WTC11 (cell line): ENCODE measurements around the gene HIKESHI. TPM values are rescaled to one million over a fixed set of nuclear protein-coding genes. Genes with fewer than 3 reads are reported as not detected.

Source experiments
- ATAC-seq: fragments of 200-7000 bp; cut with Tn5 transposase; 2 replicates; pipeline ENCODE4 v1.10.0; 2021; ENCODE audit warnings: mild to moderate bottlenecking, moderate library complexity
- CTCF ChIA-PET: fragments of 300-600 bp; sonication (Branson Sonifier 250); formaldehyde crosslinking; loops from one replicate; lab custom pipeline; 2021; ENCODE audit warnings: antibody characterized with exemption; lab: Charles Lee
- POLR2A ChIA-PET: fragments of 350-600 bp; sonication (Branson Sonifier 250); formaldehyde crosslinking; loops from one replicate; lab custom pipeline; 2021; ENCODE audit warnings: antibody characterized with exemption; lab: Charles Lee
- DNase-seq: peaks from one replicate; pipeline ENCODE4 v3.0.0; 2021; ENCODE audit warnings: low spot score
- H3K27ac Mint-ChIP-seq: 2 replicates; pipeline ENCODE4 v1.8.0; 2021; ENCODE audit warnings: mixed read lengths
- H3K27me3 Mint-ChIP-seq: 2 replicates; pipeline ENCODE4 v1.8.0; 2021; ENCODE audit warnings: low read depth, mild to moderate bottlenecking, moderate library complexity, mixed read lengths
- H3K36me3 Mint-ChIP-seq: 2 replicates; pipeline ENCODE4 v1.8.0; 2021; ENCODE audit warnings: mixed read lengths
- H3K4me1 Mint-ChIP-seq: 2 replicates; pipeline ENCODE4 v1.8.0; 2022; ENCODE audit warnings: mixed read lengths
- H3K4me3 Mint-ChIP-seq: 2 replicates; pipeline ENCODE4 v1.8.0; 2021; ENCODE audit warnings: mild to moderate bottlenecking, moderate library complexity, mixed read lengths
- H3K9me3 Mint-ChIP-seq: 2 replicates; pipeline ENCODE4 v1.8.0; 2021; ENCODE audit warnings: mixed read lengths
- ATF1 ChIP-seq: sonication (generic); formaldehyde crosslinking; IDR thresholded peaks from 2 replicates; pipeline ENCODE4 v1.8.1; 2023; ENCODE audit warnings: mild to moderate bottlenecking, moderate library complexity, missing genetic modification reagents
- ELF4 ChIP-seq: sonication (generic); formaldehyde crosslinking; IDR thresholded peaks from 2 replicates; pipeline ENCODE4 v1.8.1; 2022; ENCODE audit warnings: low read depth, mild to moderate bottlenecking, moderate library complexity, missing genetic modification reagents
- ETV6 ChIP-seq: sonication (generic); formaldehyde crosslinking; IDR thresholded peaks from 2 replicates; pipeline ENCODE4 v1.8.1; 2022; ENCODE audit warnings: mild to moderate bottlenecking, missing genetic modification reagents
- GRHL2 ChIP-seq: fragments of 250-450 bp; sonication (Bioruptor Pico); IDR thresholded peaks from 2 replicates; pipeline ENCODE4 v1.8.0; 2022; ENCODE audit warnings: mild to moderate bottlenecking, moderate library complexity; ENCODE audit not compliant: insufficient replicate concordance, severe bottlenecking
- HMGA2 ChIP-seq: fragments of 250-450 bp; sonication (Bioruptor Pico); IDR thresholded peaks from 2 replicates; pipeline ENCODE4 v1.4.0; 2021; ENCODE audit warnings: mild to moderate bottlenecking, moderate library complexity
- JUN ChIP-seq: sonication (generic); formaldehyde crosslinking; IDR thresholded peaks from 2 replicates; pipeline ENCODE4 v1.8.0; 2023; ENCODE audit warnings: mild to moderate bottlenecking, missing genetic modification reagents
- KAT7 ChIP-seq: sonication (generic); formaldehyde crosslinking; IDR thresholded peaks from 2 replicates; pipeline ENCODE4 v1.8.1; 2023; ENCODE audit warnings: missing genetic modification reagents, mild to moderate bottlenecking, borderline replicate concordance
- MYBL2 ChIP-seq: sonication (generic); formaldehyde crosslinking; IDR thresholded peaks from 2 replicates; pipeline ENCODE4 v1.8.1; 2023; ENCODE audit warnings: mild to moderate bottlenecking, moderate library complexity, missing genetic modification reagents
- NFE2L1 ChIP-seq: sonication (generic); formaldehyde crosslinking; IDR thresholded peaks from 2 replicates; pipeline ENCODE4 v1.8.1; 2023; ENCODE audit warnings: missing genetic modification reagents
- NFYB ChIP-seq: sonication (generic); formaldehyde crosslinking; conservative IDR thresholded peaks from 2 replicates; pipeline ENCODE4 v1.8.0; 2022; ENCODE audit warnings: low read depth, missing genetic modification reagents
- NR3C1 ChIP-seq: sonication (generic); formaldehyde crosslinking; conservative IDR thresholded peaks from 2 replicates; pipeline ENCODE4 v1.8.1; 2023; ENCODE audit warnings: low read depth, mild to moderate bottlenecking, missing genetic modification reagents
- SP1 ChIP-seq: sonication (generic); formaldehyde crosslinking; conservative IDR thresholded peaks from 2 replicates; pipeline ENCODE4 v1.8.1; 2022; ENCODE audit warnings: missing genetic modification reagents
- TP53 ChIP-seq: sonication (generic); formaldehyde crosslinking; IDR thresholded peaks from 2 replicates; pipeline ENCODE4 v1.8.1; 2023; ENCODE audit warnings: mild to moderate bottlenecking, missing genetic modification reagents
- ZNF219 ChIP-seq: sonication (generic); formaldehyde crosslinking; IDR thresholded peaks from 2 replicates; pipeline ENCODE4 v1.8.0; 2023; ENCODE audit warnings: missing genetic modification reagents, mild to moderate bottlenecking, borderline replicate concordance
- ZNF263 ChIP-seq: sonication (generic); formaldehyde crosslinking; IDR thresholded peaks from 2 replicates; pipeline ENCODE4 v1.8.1; 2022; ENCODE audit warnings: low read depth, mild to moderate bottlenecking, moderate library complexity, missing genetic modification reagents
- ZNF423 ChIP-seq: fragments of 250-450 bp; sonication (Bioruptor Pico); IDR thresholded peaks from 2 replicates; pipeline ENCODE4 v2.1.2; 2022; ENCODE audit warnings: mild to moderate bottlenecking, moderate library complexity
- ZNF671 ChIP-seq: fragments of 250-450 bp; sonication (Bioruptor Pico); IDR thresholded peaks from 2 replicates; pipeline ENCODE4 v1.8.0; 2021; ENCODE audit warnings: mild to moderate bottlenecking
- total RNA-seq: library from RNA; stranded (reverse); gene quantifications from 3 replicates; pipeline ENCODE4 v1.2.3, GENCODE V29; 2021
- TF ChIP-seq, protein P1 (sequence below): sonication (generic); formaldehyde crosslinking; IDR thresholded peaks from 2 replicates; pipeline ENCODE4 v1.8.1; 2023; ENCODE audit warnings: mild to moderate bottlenecking, missing genetic modification reagents, moderate library complexity
- TF ChIP-seq, protein P2 (sequence below): sonication (generic); formaldehyde crosslinking; IDR thresholded peaks from 2 replicates; pipeline ENCODE4 v1.8.0; 2022; ENCODE audit warnings: mild to moderate bottlenecking, missing genetic modification reagents
- TF ChIP-seq, protein P3 (sequence below): sonication (generic); formaldehyde crosslinking; conservative IDR thresholded peaks from 2 replicates; pipeline ENCODE4 v1.8.1; 2022; ENCODE audit warnings: mild to moderate bottlenecking, missing genetic modification reagents
- TF ChIP-seq, protein P4 (sequence below): sonication (generic); formaldehyde crosslinking; IDR thresholded peaks from 2 replicates; pipeline ENCODE4 v1.8.1; 2022; ENCODE audit warnings: low read depth, mild to moderate bottlenecking, moderate library complexity, missing genetic modification reagents, borderline replicate concordance
- TF ChIP-seq, protein P5 (sequence below): sonication (generic); formaldehyde crosslinking; IDR thresholded peaks from 2 replicates; pipeline ENCODE4 v1.8.1; 2022; ENCODE audit warnings: mild to moderate bottlenecking, missing genetic modification reagents, moderate library complexity, borderline replicate concordance
- TF ChIP-seq, protein P6 (sequence below): sonication (generic); formaldehyde crosslinking; IDR thresholded peaks from 2 replicates; pipeline ENCODE4 v1.8.1; 2023; ENCODE audit warnings: mild to moderate bottlenecking, missing genetic modification reagents
- TF ChIP-seq, protein P7 (sequence below): sonication (generic); formaldehyde crosslinking; IDR thresholded peaks from 2 replicates; pipeline ENCODE4 v1.8.1; 2022; ENCODE audit warnings: low read depth, missing genetic modification reagents, borderline replicate concordance
- TF ChIP-seq, protein P8 (sequence below): sonication (generic); formaldehyde crosslinking; IDR thresholded peaks from 2 replicates; pipeline ENCODE4 v1.8.0; 2022; ENCODE audit warnings: mild to moderate bottlenecking, missing genetic modification reagents

The HIKESHI gene
- total RNA-seq, 1 experiment from 2014 or later = 48.3 TPM

DNA sequence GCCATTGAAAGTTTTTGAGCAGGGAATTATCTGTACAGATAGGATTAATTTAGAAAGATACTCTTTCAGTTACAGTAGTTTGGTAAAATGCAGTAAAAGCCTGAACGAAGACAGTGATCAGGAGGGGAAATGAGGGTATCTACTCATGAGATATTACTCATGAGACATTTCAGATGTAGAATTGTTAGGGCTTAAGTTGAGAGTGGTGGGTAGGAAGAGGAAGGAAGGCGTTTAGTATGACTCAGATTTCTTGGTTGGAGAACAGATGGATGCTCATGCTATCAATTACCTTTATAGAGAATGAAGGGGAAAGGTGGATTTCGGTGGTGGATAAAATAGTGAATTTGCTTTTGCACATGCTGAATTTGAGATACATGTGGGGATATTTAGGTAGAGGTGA, 88.4 kb downstream of the HIKESHI start:
- Mint-ChIP-seq H3K9me3 (no peaks in the 10 kb centered on the region), H3K36me3 (no peaks in the 10 kb centered on the region), H3K4me1 (peaks cover 18% of the 10 kb centered on the region), H3K27ac (no peak overlapping the region), H3K4me3 (no peak overlapping the region), H3K27me3 (no peaks in the 10 kb centered on the region)
- POLR2A ChIA-PET = no interaction called here
- ATAC-seq (no peak), DNase-seq (no peak)
- CTCF ChIA-PET = no interaction called here
- TF ChIP-seq ZNF423 (CRISPR knock-in tag) = no peak
- no peak for TF ChIP-seq ATF1 (CRISPR knock-in tag)
- TF ChIP-seq, protein P1, sequence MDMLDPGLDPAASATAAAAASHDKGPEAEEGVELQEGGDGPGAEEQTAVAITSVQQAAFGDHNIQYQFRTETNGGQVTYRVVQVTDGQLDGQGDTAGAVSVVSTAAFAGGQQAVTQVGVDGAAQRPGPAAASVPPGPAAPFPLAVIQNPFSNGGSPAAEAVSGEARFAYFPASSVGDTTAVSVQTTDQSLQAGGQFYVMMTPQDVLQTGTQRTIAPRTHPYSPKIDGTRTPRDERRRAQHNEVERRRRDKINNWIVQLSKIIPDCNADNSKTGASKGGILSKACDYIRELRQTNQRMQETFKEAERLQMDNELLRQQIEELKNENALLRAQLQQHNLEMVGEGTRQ = no peak
- TF ChIP-seq JUN (CRISPR knock-in tag) = no peak
- TF ChIP-seq, protein P2, sequence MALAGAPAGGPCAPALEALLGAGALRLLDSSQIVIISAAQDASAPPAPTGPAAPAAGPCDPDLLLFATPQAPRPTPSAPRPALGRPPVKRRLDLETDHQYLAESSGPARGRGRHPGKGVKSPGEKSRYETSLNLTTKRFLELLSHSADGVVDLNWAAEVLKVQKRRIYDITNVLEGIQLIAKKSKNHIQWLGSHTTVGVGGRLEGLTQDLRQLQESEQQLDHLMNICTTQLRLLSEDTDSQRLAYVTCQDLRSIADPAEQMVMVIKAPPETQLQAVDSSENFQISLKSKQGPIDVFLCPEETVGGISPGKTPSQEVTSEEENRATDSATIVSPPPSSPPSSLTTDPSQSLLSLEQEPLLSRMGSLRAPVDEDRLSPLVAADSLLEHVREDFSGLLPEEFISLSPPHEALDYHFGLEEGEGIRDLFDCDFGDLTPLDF (CRISPR knock-in tag) = no peak
- no peak for TF ChIP-seq ZNF263 (CRISPR knock-in tag)
- no peak for TF ChIP-seq GRHL2 (CRISPR knock-in tag)
- TF ChIP-seq ZNF219 (CRISPR knock-in tag) = no peak
- TF ChIP-seq NFYB (CRISPR knock-in tag) = no peak
- no peak for TF ChIP-seq ELF4 (CRISPR knock-in tag)
- TF ChIP-seq MYBL2 = no peak

DNA sequence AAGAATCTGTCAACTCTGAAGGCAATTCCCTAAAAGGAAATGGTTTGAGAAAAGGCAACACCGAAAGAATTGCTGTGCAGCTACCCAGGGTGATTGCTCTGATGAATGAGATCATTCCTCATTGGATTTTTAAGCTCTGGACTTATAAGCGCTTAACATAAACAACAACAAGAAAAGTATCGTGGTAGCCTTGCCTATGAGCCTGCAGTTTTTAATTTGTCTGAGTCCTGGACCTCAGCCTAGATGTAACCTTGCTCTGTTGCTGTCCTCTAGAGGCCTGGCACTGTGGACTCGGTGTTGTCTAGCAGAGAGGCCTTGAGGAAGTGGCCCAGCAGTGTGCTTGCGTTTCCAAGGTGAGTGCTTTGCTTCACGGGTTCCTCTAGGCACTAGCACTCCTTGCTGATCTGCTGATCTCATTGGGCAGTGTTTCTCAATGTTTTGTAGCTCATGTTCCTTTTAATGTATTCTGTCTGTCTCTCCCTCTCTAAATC, 93.1 kb downstream of the HIKESHI start:
- Mint-ChIP-seq H3K4me3 (no peak overlapping the region), H3K9me3 (peaks cover 5% of the 10 kb centered on the region; the same call in 1 of the 2 replicates), H3K27me3 (no peaks in the 10 kb centered on the region), H3K27ac (peak overlapping the region; percentile 61; the same call in 1 of the 2 replicates), H3K36me3 (peaks cover 2% of the 10 kb centered on the region; the same call in 1 of the 2 replicates), H3K4me1 (peaks cover 30% of the 10 kb centered on the region)
- peak; percentile 97 for ATAC-seq
- CTCF ChIA-PET = interaction anchor here (1.0 to 2.0 kb wide), 2 partner anchors 35 to 540 kb away, joined by 3 to 10 read pairs; partner anchors contain the start of gene CCDC83
- peak; percentile 20 for DNase-seq
- POLR2A ChIA-PET = interaction anchor here (1.5 kb wide), 1 partner anchor 21 kb away, joined by 3 read pairs; the partner anchor contains the start of gene CCDC81
- TF ChIP-seq ETV6 (CRISPR knock-in tag) (no peak), JUN (CRISPR knock-in tag) (no peak), NFE2L1 (CRISPR knock-in tag) (no peak), SP1 (no peak), ZNF263 (CRISPR knock-in tag) (no peak), KAT7 (CRISPR knock-in tag) (no peak), HMGA2 (CRISPR knock-in tag) (no peak), TP53 (CRISPR knock-in tag) (no peak), NR3C1 (CRISPR knock-in tag) (no peak), ZNF219 (CRISPR knock-in tag) (no peak), ZNF671 (CRISPR knock-in tag) (no peak)
- TF ChIP-seq, protein P3, sequence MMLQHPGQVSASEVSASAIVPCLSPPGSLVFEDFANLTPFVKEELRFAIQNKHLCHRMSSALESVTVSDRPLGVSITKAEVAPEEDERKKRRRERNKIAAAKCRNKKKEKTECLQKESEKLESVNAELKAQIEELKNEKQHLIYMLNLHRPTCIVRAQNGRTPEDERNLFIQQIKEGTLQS (CRISPR knock-in tag) = no peak
- TF ChIP-seq, protein P4, sequence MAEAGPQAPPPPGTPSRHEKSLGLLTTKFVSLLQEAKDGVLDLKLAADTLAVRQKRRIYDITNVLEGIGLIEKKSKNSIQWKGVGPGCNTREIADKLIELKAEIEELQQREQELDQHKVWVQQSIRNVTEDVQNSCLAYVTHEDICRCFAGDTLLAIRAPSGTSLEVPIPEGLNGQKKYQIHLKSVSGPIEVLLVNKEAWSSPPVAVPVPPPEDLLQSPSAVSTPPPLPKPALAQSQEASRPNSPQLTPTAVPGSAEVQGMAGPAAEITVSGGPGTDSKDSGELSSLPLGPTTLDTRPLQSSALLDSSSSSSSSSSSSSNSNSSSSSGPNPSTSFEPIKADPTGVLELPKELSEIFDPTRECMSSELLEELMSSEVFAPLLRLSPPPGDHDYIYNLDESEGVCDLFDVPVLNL (CRISPR knock-in tag) = no peak
- TF ChIP-seq, protein P5, sequence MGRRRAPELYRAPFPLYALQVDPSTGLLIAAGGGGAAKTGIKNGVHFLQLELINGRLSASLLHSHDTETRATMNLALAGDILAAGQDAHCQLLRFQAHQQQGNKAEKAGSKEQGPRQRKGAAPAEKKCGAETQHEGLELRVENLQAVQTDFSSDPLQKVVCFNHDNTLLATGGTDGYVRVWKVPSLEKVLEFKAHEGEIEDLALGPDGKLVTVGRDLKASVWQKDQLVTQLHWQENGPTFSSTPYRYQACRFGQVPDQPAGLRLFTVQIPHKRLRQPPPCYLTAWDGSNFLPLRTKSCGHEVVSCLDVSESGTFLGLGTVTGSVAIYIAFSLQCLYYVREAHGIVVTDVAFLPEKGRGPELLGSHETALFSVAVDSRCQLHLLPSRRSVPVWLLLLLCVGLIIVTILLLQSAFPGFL (CRISPR knock-in tag) = no peak
- TF ChIP-seq, protein P6, sequence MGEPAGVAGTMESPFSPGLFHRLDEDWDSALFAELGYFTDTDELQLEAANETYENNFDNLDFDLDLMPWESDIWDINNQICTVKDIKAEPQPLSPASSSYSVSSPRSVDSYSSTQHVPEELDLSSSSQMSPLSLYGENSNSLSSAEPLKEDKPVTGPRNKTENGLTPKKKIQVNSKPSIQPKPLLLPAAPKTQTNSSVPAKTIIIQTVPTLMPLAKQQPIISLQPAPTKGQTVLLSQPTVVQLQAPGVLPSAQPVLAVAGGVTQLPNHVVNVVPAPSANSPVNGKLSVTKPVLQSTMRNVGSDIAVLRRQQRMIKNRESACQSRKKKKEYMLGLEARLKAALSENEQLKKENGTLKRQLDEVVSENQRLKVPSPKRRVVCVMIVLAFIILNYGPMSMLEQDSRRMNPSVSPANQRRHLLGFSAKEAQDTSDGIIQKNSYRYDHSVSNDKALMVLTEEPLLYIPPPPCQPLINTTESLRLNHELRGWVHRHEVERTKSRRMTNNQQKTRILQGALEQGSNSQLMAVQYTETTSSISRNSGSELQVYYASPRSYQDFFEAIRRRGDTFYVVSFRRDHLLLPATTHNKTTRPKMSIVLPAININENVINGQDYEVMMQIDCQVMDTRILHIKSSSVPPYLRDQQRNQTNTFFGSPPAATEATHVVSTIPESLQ = no peak
- TF ChIP-seq, protein P7, sequence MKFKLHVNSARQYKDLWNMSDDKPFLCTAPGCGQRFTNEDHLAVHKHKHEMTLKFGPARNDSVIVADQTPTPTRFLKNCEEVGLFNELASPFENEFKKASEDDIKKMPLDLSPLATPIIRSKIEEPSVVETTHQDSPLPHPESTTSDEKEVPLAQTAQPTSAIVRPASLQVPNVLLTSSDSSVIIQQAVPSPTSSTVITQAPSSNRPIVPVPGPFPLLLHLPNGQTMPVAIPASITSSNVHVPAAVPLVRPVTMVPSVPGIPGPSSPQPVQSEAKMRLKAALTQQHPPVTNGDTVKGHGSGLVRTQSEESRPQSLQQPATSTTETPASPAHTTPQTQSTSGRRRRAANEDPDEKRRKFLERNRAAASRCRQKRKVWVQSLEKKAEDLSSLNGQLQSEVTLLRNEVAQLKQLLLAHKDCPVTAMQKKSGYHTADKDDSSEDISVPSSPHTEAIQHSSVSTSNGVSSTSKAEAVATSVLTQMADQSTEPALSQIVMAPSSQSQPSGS = no peak
- TF ChIP-seq, protein P8, sequence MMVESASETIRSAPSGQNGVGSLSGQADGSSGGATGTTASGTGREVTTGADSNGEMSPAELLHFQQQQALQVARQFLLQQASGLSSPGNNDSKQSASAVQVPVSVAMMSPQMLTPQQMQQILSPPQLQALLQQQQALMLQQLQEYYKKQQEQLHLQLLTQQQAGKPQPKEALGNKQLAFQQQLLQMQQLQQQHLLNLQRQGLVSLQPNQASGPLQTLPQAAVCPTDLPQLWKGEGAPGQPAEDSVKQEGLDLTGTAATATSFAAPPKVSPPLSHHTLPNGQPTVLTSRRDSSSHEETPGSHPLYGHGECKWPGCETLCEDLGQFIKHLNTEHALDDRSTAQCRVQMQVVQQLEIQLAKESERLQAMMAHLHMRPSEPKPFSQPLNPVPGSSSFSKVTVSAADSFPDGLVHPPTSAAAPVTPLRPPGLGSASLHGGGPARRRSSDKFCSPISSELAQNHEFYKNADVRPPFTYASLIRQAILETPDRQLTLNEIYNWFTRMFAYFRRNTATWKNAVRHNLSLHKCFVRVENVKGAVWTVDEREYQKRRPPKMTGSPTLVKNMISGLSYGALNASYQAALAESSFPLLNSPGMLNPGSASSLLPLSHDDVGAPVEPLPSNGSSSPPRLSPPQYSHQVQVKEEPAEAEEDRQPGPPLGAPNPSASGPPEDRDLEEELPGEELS (CRISPR knock-in tag) = no peak
